ENCODE data around the gene DPYSL5. TPM values are rescaled to one million over a fixed set of nuclear protein-coding genes. Genes with fewer than 3 reads are reported as not detected.

The DPYSL5 gene
- polyA plus RNA-seq, 3 donors from 2014 or later: not detected

- no peak overlapping the region for H3K4me3 Mint-ChIP-seq
- H3K27ac Mint-ChIP-seq: no peak overlapping the region
- H3K36me3 Mint-ChIP-seq: no peaks in the 10 kb centered on the region
- H3K9me3 Mint-ChIP-seq: no peaks in the 10 kb centered on the region
- no peak for DNase-seq
- peaks cover 3 to 10% (median 8%) of the 10 kb centered on the region in 3 donors for H3K27me3 Mint-ChIP-seq (ENCODE audit: low read depth in 3 of 3)
- no peaks in the 10 kb centered on the region for H3K4me1 Mint-ChIP-seq
Measured at GRCh38 chr2:26890341-26891000, 42.5 kb downstream of the DPYSL5 start.

DNA sequence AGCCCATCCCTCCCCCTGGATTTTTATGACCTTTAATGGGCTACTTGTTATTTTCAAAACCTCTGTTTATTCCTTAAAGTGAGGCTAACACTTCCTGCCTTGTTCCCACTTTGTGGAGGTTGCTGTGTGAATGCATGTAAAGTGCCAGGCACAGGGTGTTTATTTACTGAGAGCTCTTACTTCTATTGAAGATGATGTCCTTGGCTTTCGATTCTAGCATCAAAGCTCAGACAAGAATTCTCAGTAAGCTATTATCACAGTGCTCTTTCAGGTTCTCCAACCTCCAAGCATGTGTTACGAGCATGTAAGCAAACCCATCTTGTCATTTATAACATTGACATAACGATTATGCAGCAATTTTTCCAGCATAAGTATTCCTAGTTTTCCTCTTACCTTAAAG lies 44.2 kb downstream of the DPYSL5 start:
- no peaks in the 10 kb centered on the region for H3K36me3 Mint-ChIP-seq
- no peak overlapping the region for H3K4me3 Mint-ChIP-seq
- H3K27me3 Mint-ChIP-seq (ENCODE audit: low read depth in 3 of 3): peaks cover 5 to 10% (median 8%) of the 10 kb centered on the region in 3 donors
- H3K9me3 Mint-ChIP-seq: no peaks in the 10 kb centered on the region
- H3K4me1 Mint-ChIP-seq: no peaks in the 10 kb centered on the region
- H3K27ac Mint-ChIP-seq: no peak overlapping the region
- no peak for DNase-seq

GRCh38 chr2:26892922-26893524 lies 45.1 kb downstream of the DPYSL5 start:
- H3K4me1 Mint-ChIP-seq: no peaks in the 10 kb centered on the region
- H3K27me3 Mint-ChIP-seq (ENCODE audit: low read depth in 3 of 3): peaks cover 5 to 10% (median 7%) of the 10 kb centered on the region in 3 donors
- no peaks in the 10 kb centered on the region for H3K9me3 Mint-ChIP-seq
- H3K36me3 Mint-ChIP-seq: no peaks in the 10 kb centered on the region
- no peak overlapping the region for H3K27ac Mint-ChIP-seq
- DNase-seq: no peak
- no peak overlapping the region for H3K4me3 Mint-ChIP-seq

DNA sequence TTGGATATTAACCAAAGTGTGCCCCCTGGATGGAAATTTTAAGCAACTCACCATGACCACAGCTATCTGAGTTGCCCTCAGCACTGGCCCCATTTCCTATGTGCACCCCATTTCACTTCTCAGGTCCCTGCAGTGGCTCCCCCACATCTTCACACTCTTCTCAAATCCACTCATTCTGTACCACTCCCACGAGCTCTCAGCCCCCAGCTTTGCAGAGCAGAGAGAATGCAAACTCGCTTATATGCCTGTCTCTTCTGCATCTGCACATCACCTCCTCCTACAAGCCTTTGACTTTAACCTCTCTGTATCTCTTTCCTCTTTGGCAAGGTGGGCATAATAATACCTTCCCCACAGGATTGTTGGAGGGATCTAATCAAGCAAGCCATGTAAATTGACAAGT lies 46.2 kb downstream of the DPYSL5 start:
- Mint-ChIP-seq H3K27ac (no peak overlapping the region), H3K27me3 (ENCODE audit: low read depth in 3 of 3) (peaks cover 4 to 6% (median 5%) of the 10 kb centered on the region in 3 donors), H3K36me3 (no peaks in the 10 kb centered on the region), H3K4me1 (no peaks in the 10 kb centered on the region), H3K4me3 (no peak overlapping the region), H3K9me3 (no peaks in the 10 kb centered on the region)
- no peak for DNase-seq

- no peak overlapping the region for H3K27ac Mint-ChIP-seq
- no peaks in the 10 kb centered on the region for H3K4me1 Mint-ChIP-seq
- DNase-seq: no peak
- H3K36me3 Mint-ChIP-seq: no peaks in the 10 kb centered on the region
- no peaks in the 10 kb centered on the region for H3K9me3 Mint-ChIP-seq
- H3K27me3 Mint-ChIP-seq (ENCODE audit: low read depth in 3 of 3): peaks cover 3 to 4% (median 4%) of the 10 kb centered on the region in 3 donors
- H3K4me3 Mint-ChIP-seq: no peak overlapping the region
Measured at GRCh38 chr2:26897807-26898479, 50.0 kb downstream of the DPYSL5 start.

GRCh38 chr2:26898480-26899078 lies 50.6 kb downstream of the DPYSL5 start:
- Mint-ChIP-seq H3K4me1 (no peaks in the 10 kb centered on the region), H3K27me3 (ENCODE audit: low read depth in 3 of 3) (peaks cover 0 to 4% (median 4%) of the 10 kb centered on the region in 3 donors), H3K4me3 (no peak overlapping the region), H3K27ac (no peak overlapping the region), H3K9me3 (no peaks in the 10 kb centered on the region), H3K36me3 (no peaks in the 10 kb centered on the region)
- no peak for DNase-seq

DNA sequence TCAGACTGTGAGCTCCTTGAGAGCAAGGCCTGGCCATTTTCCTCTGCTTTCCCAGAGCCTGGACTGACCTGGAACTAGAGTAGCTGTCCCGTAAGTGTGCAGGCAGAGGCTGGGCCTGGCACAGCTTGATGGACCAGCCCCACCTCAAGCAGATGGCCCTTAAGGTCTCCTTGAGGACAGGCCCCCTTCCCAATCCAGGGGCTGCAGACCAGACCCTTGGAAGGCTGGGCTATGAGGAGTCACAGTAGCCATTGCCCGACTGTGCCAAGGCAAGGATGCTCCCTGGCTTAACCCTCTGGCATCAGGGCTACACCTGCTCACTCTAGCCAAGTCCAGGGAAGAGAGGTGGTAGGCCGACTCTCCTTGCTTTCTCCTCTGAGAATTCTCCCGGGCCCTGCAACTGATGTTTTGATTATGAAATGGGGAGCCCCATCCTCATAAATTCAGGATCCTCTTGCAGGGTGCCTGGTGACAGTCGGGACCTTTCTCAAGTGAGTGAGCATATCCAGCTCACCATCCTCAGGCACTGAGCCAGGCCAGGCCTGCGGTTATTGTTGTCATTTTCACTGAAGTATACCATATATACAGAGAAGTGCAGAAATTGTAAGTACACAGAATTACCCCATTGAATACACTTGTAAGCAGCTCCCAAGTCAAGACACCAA lies 51.7 kb downstream of the DPYSL5 start:
- no peak overlapping the region for H3K4me3 Mint-ChIP-seq
- DNase-seq: no peak
- peaks cover 0 to 4% (median 0%) of the 10 kb centered on the region in 3 donors for H3K27me3 Mint-ChIP-seq (ENCODE audit: low read depth in 3 of 3)
- no peaks in the 10 kb centered on the region for H3K36me3 Mint-ChIP-seq
- no peak overlapping the region for H3K27ac Mint-ChIP-seq
- no peaks in the 10 kb centered on the region for H3K4me1 Mint-ChIP-seq
- H3K9me3 Mint-ChIP-seq: no peaks in the 10 kb centered on the region

DNA sequence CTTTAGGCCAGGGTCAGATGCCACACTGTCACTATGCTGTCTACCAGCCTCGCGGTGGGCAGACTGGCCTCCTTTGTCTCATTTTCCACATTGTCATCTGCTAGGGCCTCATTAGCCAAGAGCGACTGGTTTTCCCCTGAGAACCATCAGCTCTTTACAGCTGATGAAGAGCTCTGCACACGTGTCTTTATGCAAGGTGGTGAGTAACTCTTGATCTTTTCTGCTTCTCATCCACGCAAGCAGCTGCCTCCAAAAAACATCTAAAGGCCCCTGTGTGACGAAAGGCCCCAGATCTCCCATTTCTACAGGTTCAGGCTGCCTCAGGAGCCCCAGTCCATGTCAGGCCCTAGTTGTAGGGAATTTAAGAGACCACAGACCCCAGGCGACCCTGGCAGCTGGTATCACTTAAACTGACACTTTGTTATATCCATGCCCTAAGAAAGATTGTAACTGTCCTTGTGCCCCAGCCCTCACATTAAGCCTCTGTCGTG lies 52.9 kb downstream of the DPYSL5 start:
- Mint-ChIP-seq H3K9me3 (no peaks in the 10 kb centered on the region), H3K4me1 (no peaks in the 10 kb centered on the region), H3K27me3 (ENCODE audit: low read depth in 3 of 3) (peaks cover 0 to 4% (median 2%) of the 10 kb centered on the region in 3 donors), H3K36me3 (no peaks in the 10 kb centered on the region), H3K4me3 (no peak overlapping the region), H3K27ac (no peak overlapping the region)
- no peak for DNase-seq

DNA sequence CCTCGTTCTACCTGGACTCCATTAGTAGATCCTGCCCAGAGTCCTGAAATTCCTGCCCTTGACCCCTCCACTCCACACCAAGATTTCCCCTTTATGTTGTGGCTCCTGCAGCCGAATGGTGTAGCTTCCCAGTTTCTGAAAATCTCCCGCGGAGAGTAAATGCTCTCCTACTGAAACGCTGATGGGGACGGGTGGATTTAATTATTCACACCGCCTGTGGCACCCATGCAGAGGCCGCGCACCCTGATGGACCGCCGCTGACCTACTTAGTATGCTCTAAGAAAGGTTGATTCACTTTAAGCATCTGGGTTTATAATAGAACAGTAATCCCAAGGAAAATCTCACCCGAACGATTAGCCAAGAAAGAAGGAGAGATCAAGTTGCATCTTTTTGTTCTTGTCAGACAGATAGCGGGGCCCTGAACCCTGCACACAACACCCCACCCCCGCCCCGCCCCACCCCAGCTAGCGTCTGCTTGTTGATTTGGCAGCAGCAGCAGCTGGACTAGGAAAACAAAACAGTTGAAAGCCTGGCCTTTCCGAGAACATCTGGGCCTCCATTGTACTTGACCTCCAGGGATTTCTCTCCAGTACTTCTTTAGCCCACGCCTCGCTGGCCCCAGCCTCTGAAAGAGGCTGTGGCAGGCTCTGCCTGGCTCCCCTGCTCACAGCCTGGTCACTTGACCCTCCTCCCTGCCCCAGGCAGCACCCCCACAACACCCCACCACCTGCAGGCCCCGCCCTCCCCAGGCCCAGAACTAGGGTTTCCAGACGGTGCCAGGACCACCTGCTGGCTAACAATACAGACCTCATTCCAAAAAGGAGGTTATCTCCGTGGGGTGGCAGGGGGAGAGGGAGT lies 53.6 kb downstream of the DPYSL5 start:
- DNase-seq: no peak
- Mint-ChIP-seq H3K4me1 (no peaks in the 10 kb centered on the region), H3K4me3 (no peak overlapping the region), H3K27me3 (ENCODE audit: low read depth in 3 of 3) (peaks cover 0 to 4% (median 2%) of the 10 kb centered on the region in 3 donors), H3K36me3 (no peaks in the 10 kb centered on the region), H3K27ac (no peak overlapping the region), H3K9me3 (no peaks in the 10 kb centered on the region)

DNA sequence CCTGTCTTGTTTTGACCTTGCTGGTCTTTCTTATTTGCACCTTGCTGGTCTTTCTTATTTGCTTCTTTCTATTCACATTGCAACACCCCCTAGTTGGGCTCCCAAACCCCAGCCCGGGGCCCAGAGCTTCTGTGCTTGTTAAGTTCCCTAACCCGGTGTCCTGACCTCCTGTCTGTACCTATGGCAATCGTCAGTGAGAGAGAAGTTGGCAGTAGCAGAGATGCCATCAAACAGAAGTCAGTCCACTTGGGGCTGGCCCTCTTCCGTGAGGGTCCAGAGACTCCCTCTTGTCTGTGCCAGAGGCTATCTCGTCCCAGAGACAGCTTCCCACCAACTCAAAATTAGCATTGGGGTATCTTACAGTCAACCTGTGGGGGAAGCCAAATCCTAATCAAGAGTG lies 55.7 kb downstream of the DPYSL5 start:
- no peak for DNase-seq
- Mint-ChIP-seq H3K36me3 (no peaks in the 10 kb centered on the region), H3K27me3 (ENCODE audit: low read depth in 3 of 3) (peaks cover 0 to 7% (median 2%) of the 10 kb centered on the region in 3 donors), H3K27ac (no peak overlapping the region), H3K9me3 (no peaks in the 10 kb centered on the region), H3K4me1 (no peaks in the 10 kb centered on the region), H3K4me3 (no peak overlapping the region)

- Mint-ChIP-seq H3K4me1 (no peaks in the 10 kb centered on the region), H3K27ac (no peak overlapping the region)
Measured at GRCh38 chr2:26904839-26905238, 56.9 kb downstream of the DPYSL5 start.

GRCh38 chr2:26905341-26906198 lies 57.6 kb downstream of the DPYSL5 start:
- H3K4me1 Mint-ChIP-seq: no peaks in the 10 kb centered on the region
- H3K4me3 Mint-ChIP-seq: no peak overlapping the region
- no peak overlapping the region for H3K27ac Mint-ChIP-seq
- no peak for DNase-seq
- H3K27me3 Mint-ChIP-seq (ENCODE audit: low read depth in 3 of 3): peaks cover 0 to 11% (median 2%) of the 10 kb centered on the region in 3 donors
- H3K36me3 Mint-ChIP-seq: no peaks in the 10 kb centered on the region
- no peaks in the 10 kb centered on the region for H3K9me3 Mint-ChIP-seq

More at GRCh38 chr2:26904839-26905238, 56.9 kb downstream of the DPYSL5 start:
- DNase-seq: no peak
- no peaks in the 10 kb centered on the region for H3K9me3 Mint-ChIP-seq
- peaks cover 0 to 7% (median 2%) of the 10 kb centered on the region in 3 donors for H3K27me3 Mint-ChIP-seq (ENCODE audit: low read depth in 3 of 3)
- H3K36me3 Mint-ChIP-seq: no peaks in the 10 kb centered on the region
- H3K4me3 Mint-ChIP-seq: no peak overlapping the region
